ENCODE data around the gene AQP10.

DNA sequence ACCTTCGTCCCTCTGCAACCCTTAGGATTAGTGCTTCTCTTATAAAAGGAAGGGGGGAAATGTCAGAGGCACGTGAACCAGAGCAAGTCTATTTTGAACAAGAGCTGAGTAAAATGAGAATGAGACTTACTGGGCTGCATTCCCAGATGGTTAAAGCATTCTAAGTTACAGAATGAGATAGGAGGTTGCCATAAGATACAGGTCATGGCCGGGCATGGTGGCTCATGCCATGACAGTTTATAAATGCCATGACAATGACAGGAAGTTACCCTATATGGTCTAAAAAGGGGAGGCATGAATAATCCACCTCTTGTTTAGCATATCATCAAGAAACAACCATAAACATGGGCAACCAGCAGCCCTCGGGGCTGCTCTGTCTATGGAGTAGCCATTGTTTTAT lies 2.5 kb upstream of the AQP10 start:
- TF ChIP-seq GABPA (tag; conservative IDR thresholded peaks at IDR 0.05; ENCODE audit: low read depth), result no peak
- TF ChIP-seq KLF13 (tag; IDR thresholded peaks at IDR 0.05; ENCODE audit: borderline replicate concordance, low read depth), result no peak
- TF ChIP-seq ZC3H4 (CRISPR knock-in tag; IDR thresholded peaks at IDR 0.05; ENCODE audit: borderline replicate concordance), result no peak
- TF ChIP-seq ZNF282 (CRISPR knock-in tag; IDR thresholded peaks at IDR 0.05), result no peak
- no peak for TF ChIP-seq TEAD4 (IDR thresholded peaks at IDR 0.05; ENCODE audit: low read length)
- TF ChIP-seq TEAD4 (CRISPR knock-in tag; IDR thresholded peaks at IDR 0.05; ENCODE audit: borderline replicate concordance), result no peak
- no peak for TF ChIP-seq CTCF (IDR thresholded peaks at IDR 0.05 in 2 of 3, conservative IDR thresholded peaks at IDR 0.05 in 1 of 3; ENCODE audit: insufficient read depth in 2 of 3, low read depth in 1 of 3, low read length in 3 of 3)
- TF ChIP-seq BACH1 (tag; IDR thresholded peaks at IDR 0.05), result no peak
- no peak for TF ChIP-seq ARID2 (IDR thresholded peaks at IDR 0.05)
- no peak for TF ChIP-seq ZFP36 (IDR thresholded peaks at IDR 0.05; ENCODE audit: low read depth, low read length, partially characterized antibody)
- TF ChIP-seq MAFK (IDR thresholded peaks at IDR 0.05; ENCODE audit: low read length), result no peak
